T-helper 1 cell treated with Interleukin-12 subunit alpha and Interleukin-12 subunit beta and Interleukin-4 antibody, amounts not matched to agents 30 ng/mL and 1 ng/mL, for 36 hours (primary cell): ENCODE measurements around the gene PLCB4. TPM values are rescaled to one million over a fixed set of nuclear protein-coding genes. Genes with fewer than 3 reads are reported as not detected.

Experiments used
- intact Hi-C: fragments of 100-400 bp; cut with micrococcal nuclease; formaldehyde crosslinking; loops from one replicate; pipeline ENCODE4 v1.15.1; 2024
- total RNA-seq: library from RNA; stranded (reverse); gene quantifications from 2 replicates; pipeline ENCODE4 v1.2.3, GENCODE V29; 2022

The PLCB4 gene
- total RNA-seq, 1 donor from 2014 or later, result not detected

DNA sequence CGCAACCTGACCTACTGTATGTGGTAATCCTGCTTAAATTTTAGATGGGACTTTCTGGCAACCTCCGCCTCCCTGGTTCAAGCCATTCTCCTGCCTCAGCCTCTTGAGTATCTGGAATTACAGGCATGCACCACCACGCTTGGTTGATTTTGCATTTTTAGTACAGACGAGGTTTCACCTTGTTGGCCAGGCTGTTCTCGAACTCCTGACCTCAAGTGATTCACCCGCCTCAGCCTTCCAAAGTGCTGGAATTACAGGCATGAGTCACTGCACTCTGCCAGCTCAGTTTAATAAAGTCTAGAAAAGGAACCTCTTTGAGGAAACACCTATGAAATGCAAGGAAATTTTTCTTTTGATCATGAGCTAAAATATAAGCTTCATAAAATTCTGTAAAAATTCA lies 9.0 kb upstream of the PLCB4 start:
- intact Hi-C loops, result no loop called here

DNA sequence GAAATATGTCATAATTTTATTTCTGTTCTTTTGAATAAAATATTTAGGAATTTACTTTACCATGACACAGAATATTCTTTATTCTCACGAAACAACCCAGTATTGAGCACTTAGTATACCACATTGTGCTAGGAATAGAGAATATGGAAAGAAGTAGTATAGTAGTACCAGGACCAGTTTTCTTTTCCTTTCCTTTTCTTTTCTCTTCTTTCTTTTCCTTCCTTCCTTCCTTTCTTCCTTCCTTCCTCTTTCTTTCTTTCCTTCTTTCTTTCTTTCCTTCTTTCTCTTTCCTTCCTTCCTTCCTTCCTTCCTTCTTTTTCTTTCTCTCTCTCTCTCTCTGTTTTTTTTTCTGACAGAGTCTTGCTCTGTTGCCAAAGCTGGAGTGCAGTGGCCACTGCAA lies 7.5 kb upstream of the PLCB4 start:
- intact Hi-C loops, result no loop called here

DNA sequence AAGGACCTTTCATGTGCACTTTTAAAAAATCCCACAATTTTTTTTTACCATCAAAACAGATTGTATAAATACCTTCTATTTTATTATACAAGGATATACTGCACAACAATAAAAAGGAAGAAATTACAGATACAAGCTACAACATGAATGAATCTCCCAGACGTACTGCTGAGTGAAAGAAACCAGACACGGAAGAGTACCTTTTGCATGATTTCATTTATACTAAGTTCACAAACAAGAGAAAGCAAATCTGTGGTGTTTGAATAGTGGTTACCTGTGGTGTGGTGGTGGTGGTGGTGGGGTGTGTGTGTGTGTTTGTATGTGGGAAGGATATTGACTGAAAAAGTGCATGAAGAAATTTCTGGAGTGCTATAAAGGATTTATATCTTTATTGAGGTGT lies 6.8 kb upstream of the PLCB4 start:
- intact Hi-C loops, result no loop called here

DNA sequence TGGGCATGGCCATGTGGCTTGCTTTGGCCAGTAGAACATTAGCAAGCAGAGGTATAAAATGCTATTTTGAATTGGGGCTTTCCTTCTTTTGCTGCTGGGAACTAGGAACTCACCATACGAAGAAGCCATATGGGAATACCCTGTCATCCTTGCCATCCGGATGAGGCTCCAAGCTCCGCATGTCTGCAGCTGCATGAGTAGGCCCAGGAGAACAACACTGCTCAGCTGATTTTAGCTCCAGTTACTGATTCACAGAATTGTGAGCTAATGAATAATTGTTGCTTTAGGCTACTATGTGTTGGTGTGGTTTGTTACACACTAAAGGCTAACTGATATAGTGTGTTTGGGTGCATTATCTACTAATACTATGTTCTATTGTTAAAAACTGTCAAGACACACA lies 2.7 kb upstream of the PLCB4 start:
- intact Hi-C loops, result no loop called here

DNA sequence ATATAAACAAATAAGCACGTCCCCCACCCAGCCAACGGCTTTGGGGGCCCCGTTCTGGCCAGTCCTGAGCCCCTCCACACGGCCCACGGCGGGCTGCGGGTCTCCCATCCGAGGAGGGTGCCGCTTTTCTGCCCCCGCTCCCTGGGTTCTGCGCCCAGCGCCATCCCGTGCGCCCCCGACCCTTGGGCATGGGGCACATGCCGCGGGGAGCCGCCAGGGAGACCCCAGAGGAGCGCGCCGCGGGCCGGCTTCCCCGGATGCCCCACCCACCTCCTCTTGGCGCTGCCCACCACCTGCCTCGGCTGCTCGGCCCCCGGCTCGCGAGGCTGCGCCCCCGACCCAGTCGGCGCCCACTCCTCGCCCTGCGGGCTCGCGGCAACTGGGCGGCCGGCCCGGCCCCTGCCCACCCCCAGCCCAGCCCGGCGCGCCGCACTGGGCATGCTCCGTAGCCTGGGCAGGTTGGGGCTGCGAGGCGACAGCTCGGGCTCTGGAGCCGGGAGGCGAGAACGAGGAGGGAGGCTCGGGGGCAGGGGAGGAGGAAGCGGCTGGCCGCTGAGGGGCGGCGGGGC lies 570 bp upstream of the PLCB4 start:
- intact Hi-C loops, result no loop called here

DNA sequence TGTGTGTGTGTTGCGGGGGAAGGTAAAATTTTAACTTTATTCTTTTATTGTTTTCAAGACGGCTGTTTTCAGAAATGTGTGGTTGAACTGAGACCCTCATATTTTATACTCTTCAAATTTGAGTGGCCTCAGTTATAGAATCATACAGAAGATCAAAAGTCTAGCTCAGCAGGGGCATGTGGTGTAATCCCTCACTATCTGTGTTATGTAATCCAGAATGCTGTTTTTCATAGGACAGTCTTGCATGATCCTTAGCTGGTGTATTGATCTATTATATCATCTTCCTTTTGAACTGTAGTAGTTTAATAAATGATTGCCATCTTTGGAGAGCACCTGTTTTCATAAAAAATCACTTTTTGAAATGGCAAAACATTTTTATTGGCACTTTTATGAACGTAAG lies 1.4 kb downstream of the PLCB4 start:
- intact Hi-C loops, result loop anchor here (10.0 kb wide), 1 partner anchor 444 kb away; the partner anchor contains the start of gene LAMP5

DNA sequence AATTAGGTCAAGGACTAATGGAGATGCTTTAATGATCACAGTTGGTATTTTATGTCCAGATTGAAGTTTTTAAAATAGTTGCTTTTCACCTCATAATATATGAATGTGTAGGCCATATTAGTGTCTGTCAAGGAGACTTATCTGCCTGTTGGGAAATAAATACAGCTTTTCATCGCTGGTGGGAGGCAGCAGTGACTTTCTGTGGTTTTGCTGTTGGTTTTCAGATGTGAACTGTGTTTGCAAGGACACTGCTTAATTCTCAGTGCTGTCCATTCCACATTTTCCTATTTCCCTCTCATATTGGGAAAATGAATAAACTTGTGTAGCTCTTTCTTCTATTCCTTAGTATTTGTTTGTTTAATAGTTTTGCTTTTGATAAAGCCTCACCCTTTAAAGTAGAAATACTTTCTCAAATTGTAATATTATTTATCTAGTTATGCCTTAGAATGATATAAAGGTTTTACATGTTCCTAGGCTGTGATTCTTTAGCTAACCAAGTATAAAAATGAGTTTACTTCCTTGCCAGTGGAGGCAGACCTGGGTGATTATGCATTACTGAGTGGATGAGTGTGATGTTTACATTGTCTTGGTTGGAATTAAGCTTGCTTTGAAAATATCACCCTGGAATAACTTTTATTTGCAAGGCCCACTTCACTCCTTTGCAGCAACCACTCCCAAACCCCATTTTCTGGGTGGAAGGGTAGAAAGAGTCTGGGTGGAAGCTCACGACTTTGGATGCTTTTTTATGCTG lies 3.3 kb downstream of the PLCB4 start:
- intact Hi-C loops, result loop anchor here (10.0 kb wide), 1 partner anchor 443 kb away; the partner anchor contains the start of gene LAMP5

DNA sequence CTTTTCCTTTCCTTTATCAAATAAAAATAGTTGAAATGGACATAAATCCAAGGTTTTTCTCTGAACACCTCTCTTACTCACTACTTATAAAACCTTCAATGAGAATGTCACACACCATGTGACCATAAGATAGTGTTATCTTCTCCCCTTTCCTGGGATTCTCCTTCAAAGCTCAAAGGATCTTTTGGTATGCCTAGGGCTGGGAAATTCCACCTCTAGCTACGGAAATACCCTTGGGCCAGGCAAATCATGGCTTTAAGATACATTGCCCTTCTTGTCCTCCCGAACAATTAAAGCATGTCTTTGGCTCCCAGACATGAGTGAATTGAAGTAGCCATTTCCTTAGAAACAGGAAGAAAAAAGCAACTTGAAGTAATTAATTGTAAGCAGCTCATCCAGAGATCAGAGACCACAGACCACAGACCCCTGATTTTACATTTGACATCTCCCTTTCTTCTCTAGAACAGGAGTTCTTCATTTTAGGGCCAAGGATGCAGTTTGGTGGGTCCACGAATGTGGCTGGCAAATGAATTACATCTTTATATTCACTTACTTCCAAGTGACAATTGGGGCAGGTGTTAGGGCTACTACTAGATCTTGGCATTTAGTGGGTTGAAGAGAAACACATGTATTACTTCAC lies 4.1 kb downstream of the PLCB4 start:
- intact Hi-C loops, result loop anchor here (10.0 kb wide), 1 partner anchor 442 kb away; the partner anchor contains the start of gene LAMP5

DNA sequence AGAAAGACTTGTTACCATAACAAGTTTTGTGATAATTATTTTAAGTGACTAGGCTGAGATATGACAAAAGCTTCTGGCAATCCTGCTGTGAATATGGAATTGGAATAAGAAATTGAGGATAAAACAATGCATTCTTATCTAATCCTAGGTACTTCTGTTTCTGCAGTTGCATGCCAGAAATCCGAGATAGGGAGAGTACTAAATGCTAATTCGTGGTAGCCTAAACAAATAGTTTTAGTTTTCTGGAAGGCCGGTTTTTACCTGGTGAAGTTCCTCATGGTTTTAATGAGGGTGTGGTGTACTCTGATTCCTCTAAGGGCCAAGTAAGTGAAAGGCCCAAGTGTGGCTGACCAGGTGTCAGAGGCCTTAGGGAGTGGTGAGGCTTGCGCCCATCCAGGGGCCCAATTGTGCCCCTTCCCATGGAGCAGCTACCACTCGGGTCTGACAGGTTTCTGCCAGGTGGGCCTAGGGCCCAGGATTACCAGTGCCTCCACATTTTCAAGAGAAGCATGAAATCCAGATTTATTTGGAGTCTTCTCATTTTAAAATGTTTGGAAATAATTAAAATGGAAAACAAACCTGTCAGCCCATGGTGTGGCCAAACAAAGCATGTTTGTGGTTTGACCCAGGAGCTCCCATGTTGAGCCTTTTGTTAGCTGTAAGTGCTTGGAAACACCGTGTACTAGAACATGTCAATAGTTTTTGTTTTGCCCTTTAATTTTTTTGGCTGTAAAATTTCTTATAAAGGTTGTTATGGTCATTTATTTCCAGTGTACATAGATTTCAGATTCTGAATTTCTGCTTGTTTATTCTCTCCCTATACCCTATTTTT lies 6.6 kb downstream of the PLCB4 start:
- intact Hi-C loops, result loop anchor here (10.0 kb wide), 1 partner anchor 439 kb away; the partner anchor contains the start of gene LAMP5

DNA sequence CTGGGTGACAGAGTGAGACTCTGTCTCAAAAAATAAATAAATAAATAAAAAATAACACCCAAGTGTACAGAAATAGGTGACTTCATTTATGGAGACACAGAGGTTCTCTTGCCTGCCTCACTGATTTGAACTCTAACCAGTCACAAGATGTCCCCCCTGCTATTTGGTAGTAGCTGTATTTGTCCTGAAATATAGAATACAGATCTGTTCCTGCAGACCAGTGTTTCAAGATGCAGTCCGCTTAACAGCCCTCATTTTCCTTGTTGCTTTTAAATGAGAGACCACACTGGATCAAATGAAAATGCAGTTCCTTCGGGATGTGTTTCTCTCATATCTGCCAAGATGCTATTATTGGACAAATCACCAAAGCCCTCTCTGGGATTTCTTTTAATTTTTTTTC lies 7.6 kb downstream of the PLCB4 start:
- intact Hi-C loops, result loop anchor here (10.0 kb wide), 1 partner anchor 438 kb away; the partner anchor contains the start of gene LAMP5

DNA sequence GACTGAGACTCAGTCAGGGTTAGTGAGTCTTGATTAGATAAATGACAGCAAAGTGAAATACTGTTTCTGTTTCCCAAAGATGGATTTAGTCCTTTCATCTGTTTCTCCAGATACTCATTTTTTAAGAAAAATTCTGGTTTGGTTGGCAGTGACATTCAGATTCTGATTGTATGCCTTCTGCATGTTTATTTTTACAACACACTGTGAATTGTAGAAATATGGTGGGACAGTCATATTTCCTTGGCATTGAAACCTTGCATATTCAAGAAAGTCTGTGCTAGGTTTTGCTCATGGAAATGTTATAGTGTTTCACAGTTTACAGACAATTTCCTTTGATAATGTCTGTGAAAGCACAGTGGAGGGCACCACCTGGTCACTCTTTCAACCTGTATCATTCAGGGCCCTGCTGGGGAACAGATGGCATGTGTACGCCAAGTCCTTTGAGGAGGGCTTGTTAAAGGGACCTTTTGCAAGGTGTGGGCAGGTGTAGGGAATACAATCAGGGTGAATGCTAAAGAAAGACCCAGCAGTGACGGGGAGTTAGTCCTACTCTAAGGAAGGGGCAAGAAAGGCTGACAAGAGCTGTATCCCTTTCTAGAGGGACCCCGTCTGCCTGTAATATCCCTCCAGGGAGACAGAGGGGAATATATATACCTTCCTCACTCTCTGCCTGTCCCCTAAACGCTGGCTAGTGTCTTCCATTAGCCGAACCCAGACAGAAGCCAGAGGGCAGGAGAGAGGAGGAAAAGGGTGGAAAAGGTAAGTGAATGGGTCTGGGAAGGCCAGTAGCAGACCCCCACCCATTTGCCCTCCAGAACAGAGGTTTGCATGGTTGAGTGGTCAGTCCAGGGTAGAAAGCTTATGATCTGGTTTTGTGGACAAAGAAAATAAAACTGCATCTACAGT lies 10.2 kb downstream of the PLCB4 start:
- intact Hi-C loops, result loop anchor here (10.0 kb wide), 1 partner anchor 436 kb away; the partner anchor contains the start of gene LAMP5

DNA sequence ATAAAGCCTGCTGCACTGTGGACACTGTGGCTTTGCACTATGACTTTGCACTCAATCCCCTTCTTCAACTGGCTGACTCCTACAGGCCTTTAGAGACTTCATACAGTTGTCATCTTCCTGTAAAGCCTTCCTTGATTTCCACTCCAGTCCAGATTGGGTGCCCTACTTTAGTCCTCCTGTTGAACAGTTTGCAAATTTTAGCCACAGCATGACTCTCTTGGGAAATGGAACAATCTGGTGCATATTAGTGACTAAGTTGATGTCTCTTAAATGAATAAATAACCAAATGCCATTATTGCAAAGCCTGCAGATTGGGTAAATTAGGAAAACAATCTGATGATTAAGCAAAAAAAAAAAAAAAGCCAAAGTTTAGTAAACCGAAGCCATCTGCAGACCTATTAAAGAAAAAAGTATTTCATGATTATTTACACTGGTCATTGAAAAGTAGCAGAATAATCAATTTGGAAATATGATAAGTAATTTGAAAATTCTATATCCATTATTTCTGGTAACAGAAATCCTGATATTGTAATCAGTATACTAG lies 12.6 kb downstream of the PLCB4 start:
- intact Hi-C loops, result no loop called here

DNA sequence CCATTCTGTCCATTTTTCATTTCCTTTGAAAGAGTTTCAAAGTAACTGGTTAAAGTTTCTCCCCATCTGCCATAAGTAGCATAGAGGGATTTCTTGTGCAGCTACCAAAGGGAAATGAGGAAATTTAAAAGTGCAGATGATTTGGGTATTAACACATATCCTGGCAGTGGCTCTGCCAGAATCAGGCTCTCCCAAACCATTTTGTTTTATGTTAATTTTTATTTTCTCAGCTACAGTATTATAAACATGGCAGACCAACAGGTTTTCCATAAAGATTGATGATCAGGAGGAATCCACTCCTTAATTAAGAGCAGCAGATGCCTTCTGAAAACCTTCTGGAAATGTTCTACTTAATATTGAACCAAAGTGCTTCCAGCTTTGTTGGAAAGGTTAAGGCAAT lies 13.9 kb downstream of the PLCB4 start:
- intact Hi-C loops, result no loop called here

DNA sequence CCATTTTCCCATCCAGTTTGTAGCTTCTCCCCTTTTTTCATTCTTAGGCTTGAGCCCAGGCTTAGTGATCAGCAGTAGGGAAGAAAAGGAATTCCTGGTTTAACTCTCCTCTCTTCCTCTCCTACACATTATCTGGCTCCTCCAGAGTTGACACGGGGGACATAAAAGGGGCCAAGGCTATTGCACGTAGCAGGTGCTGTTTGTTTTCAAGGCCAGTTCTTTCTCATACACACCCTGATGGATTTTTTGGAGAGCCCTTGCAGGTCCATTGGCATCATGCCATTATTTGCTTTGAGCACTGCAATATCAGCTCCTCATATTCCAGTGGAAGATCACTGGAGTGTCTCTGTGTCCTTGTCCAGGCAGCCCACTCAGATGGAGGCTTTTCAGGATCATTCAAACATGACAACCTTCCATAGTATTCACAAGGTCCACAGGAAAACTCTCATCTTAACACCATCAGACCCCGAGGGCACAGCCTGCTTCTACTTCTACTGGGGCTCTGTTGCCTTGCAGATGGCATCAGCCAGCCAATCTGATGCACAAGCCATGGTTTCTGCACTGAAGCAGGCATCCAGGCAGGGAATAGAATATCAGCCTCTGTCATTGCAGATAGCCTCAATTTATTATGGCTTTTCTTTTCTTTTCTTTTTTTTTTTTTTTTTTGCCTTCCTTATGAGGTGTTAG lies 18.8 kb downstream of the PLCB4 start:
- intact Hi-C loops, result no loop called here

DNA sequence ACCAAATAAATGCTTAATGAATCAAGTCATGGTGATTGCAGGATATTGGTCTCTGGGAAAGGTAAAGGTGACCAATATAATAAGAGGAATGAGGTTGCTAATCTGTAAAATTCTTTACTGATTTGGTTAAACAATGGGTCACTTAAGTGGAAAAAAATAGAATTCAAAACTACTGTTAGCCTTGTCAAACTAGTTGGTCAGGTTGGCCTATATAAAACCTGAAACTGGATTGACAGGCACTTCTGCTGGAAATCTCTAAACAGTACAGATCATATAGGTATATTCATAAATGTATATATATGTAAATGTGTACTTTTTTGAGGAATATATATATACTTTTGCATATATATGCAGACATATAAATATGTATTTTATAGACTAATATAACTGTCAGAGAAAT lies 19.7 kb downstream of the PLCB4 start:
- intact Hi-C loops, result no loop called here

DNA sequence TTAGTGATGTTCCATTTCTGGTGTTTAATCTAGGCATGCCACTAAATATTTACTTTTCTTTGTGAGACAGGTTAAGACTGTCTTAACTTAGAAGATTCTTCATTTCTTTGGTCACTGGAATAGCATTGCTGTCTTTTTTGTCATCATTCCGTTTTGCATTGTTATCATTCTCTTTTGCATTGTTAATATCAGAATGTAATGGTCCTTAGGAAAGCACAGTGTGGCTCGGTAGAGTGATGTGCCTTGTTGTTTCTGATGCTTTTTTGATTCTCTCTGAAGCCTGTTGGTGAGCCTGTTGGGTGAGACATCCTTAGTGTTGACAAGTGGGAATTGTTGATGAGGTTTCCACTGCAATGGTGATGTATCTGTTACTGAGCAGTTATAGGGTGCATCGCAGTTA lies 23.2 kb downstream of the PLCB4 start:
- intact Hi-C loops, result no loop called here

DNA sequence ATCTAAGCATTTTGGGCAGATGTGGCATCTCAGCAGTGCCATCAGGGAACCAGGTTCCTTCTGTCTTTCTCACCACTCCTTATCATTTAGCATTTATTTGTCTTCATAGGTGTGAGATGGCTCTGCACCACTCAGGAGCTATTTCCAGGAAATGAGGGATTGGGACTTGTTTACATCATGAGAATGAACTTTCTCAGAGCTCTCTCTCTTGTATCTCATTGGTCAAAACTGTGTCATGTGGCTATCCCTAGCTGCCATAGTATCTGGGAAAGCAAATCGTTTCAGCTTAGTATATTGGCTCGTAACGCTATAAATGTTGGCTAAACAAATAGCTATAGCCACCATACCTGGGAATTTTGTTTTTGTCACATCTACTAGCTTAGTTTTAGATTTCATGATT lies 23.8 kb downstream of the PLCB4 start:
- intact Hi-C loops, result no loop called here

DNA sequence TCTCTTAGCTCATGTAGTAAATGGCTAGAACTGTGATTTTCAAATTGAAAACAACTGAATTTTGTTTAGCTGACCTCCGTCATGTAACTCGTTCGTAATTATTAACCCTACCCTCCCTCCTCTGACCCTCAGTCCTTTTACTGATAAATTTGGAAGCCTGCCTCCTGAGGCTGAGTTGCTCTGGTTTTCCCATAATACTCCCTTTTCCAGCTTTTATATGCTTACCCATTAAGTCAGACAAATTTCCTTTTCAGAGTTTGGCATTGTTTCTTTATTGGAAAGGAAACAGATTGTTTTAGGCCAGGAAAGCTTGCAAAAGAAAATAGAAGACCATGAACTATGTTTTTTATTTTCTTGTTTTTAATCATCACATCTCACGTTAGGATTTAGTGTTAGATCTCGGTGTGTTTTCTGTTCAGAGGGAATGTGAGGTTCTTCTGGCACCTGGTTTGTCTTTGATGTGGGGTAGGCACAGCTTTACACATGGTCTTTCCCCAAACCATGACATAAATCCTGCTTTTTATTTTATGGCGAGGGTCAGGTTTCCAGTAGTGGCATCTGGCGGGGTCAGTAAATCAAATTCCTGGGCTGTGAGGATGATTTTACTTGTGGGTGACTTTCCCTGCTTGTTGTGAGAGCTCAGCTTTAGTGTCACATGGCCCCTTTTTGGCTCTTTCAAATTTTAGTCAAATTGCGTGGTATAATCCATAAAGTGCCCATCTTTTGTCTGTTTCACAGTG lies 24.5 kb downstream of the PLCB4 start:
- intact Hi-C loops, result no loop called here

DNA sequence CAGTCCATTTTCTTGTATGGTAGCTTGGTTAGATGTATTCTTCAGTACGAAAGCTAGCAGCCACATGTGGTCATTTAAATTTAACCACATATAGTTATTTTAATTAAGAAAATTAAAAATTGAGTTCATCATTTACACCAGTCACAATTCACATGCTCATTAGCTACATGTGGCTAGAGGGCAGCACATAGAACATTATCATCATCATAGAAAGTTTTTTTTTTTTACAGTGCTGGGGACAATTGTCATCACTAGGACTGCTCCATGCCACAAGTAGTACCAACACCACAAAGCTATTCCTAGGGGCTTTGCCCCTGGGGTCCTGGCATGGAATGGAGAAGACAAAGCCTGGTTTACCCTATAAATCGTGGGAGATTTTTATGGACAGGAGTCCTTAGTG lies 30.5 kb downstream of the PLCB4 start:
- intact Hi-C loops, result no loop called here
